SK-N-SH (cell line): ENCODE data around the gene PADI4. TPM values are rescaled to one million over a fixed set of nuclear protein-coding genes. Genes with fewer than 3 reads are reported as not detected.

Experiments used
- CTCF ChIA-PET: fragments of 300-600, 350-600 bp; formaldehyde crosslinking; extraction: SDS; loops from one replicate; lab custom pipeline; 2021; lab: Yijun Ruan, JAX
- POLR2A ChIA-PET: fragments of 350-600 bp; sonication (Branson Sonifier 250); formaldehyde crosslinking; extraction: SDS; loops from one replicate; lab custom pipeline; 2020; ENCODE audit warnings: antibody characterized with exemption, inconsistent platforms; lab: Yijun Ruan, JAX
- DNase-seq: peaks from one replicate; pipeline ENCODE4 v3.0.0; 2012
- H2AFZ ChIP-seq: fragments of 200-600 bp; sonication (generic); 2 replicates; pipeline ENCODE4 v1.8.1; 2016; ENCODE audit warnings: antibody characterized with exemption, mild to moderate bottlenecking, low read depth
- H3F3A ChIP-seq: fragments of 200-600 bp; sonication (generic); replicated peaks from 2 replicates; pipeline ENCODE3; 2016; ENCODE audit warnings: antibody characterized with exemption, mild to moderate bottlenecking; ENCODE audit not compliant: insufficient read depth
- H3K27ac ChIP-seq, 2 experiments: fragments of 200-500 bp in 1 of 2; fragments of 200-600 bp in 1 of 2; sonication (Bioruptor generic) in 1 of 2; sonication (generic), shearing (Covaris generic) in 1 of 2; 2 replicates each; pipeline versions ENCODE4 v1.5.1 to v1.6.1; 2014 to 2016; ENCODE audit warnings: low read depth in 2 of 2, inconsistent platforms in 1 of 2, low read length in 1 of 2, mild to moderate bottlenecking in 1 of 2, mixed read lengths in 1 of 2
- H3K27me3 ChIP-seq: fragments of 200-600 bp; sonication (generic), shearing (Covaris generic); 2 replicates; pipeline ENCODE4 v1.6.1; 2016; ENCODE audit warnings: mixed run types; ENCODE audit not compliant: insufficient read depth
- H3K36me3 ChIP-seq, 2 experiments: fragments of 200-500 bp in 1 of 2; fragments of 200-600 bp in 1 of 2; sonication (Bioruptor generic) in 1 of 2; sonication (generic) in 1 of 2; replicated peaks in 1 of 2; 2 replicates each; pipeline versions ENCODE3 to v1.5.1; 2014 to 2016; ENCODE audit warnings: low read length in 1 of 2, mild to moderate bottlenecking in 1 of 2; ENCODE audit not compliant: insufficient read depth in 2 of 2, control insufficient read depth in 1 of 2
- H3K4me1 ChIP-seq, 2 experiments: fragments of 200-500 bp in 1 of 2; fragments of 200-600 bp in 1 of 2; sonication (Bioruptor generic) in 1 of 2; sonication (generic), shearing (Covaris generic) in 1 of 2; 2 replicates each; pipeline versions ENCODE4 v1.5.1 to v1.6.1; 2014 to 2016; ENCODE audit warnings: low read depth in 1 of 2, low read length in 1 of 2, mixed run types in 1 of 2; ENCODE audit not compliant: insufficient read depth in 2 of 2, control insufficient read depth in 1 of 2
- H3K4me2 ChIP-seq: fragments of 200-600 bp; sonication (generic), shearing (Covaris generic); 2 replicates; pipeline ENCODE4 v1.6.1; 2017; ENCODE audit warnings: mixed run types
- H3K4me3 ChIP-seq, 2 experiments: fragments of 200-500 bp in 1 of 2; fragments of 200-600 bp in 1 of 2; sonication (Bioruptor generic) in 1 of 2; sonication (generic), shearing (Covaris generic) in 1 of 2; 2 replicates each; pipeline versions ENCODE4 v1.5.1 to v1.8.1; 2014 to 2016; ENCODE audit warnings: low read depth in 2 of 2, inconsistent platforms in 1 of 2, low read length in 1 of 2, mild to moderate bottlenecking in 1 of 2, mixed read lengths in 1 of 2, moderate library complexity in 1 of 2
- H3K79me2 ChIP-seq: fragments of 200-600 bp; sonication (generic); 2 replicates; pipeline ENCODE4 v1.8.1; 2017; ENCODE audit warnings: mild to moderate bottlenecking; ENCODE audit not compliant: insufficient read depth
- H3K9ac ChIP-seq: fragments of 200-600 bp; sonication (generic); 2 replicates; pipeline ENCODE4 v1.6.1; 2017; ENCODE audit warnings: mixed run types
- H3K9me2 ChIP-seq: fragments of 200-600 bp; sonication (generic); 2 replicates; pipeline ENCODE4 v1.6.1; 2017; ENCODE audit warnings: mixed run types
- H3K9me3 ChIP-seq: fragments of 200-600 bp; sonication (generic); 2 replicates; pipeline ENCODE4 v1.6.1; 2017; ENCODE audit warnings: mixed run types, mild to moderate bottlenecking, moderate library complexity
- H4K20me1 ChIP-seq: fragments of 200-600 bp; sonication (generic); 2 replicates; pipeline ENCODE4 v1.6.1; 2017; ENCODE audit warnings: mild to moderate bottlenecking, mixed run types; ENCODE audit not compliant: insufficient read depth
- CHD2 ChIP-seq: fragments of 150-350 bp; IDR thresholded peaks from 2 replicates; pipeline ENCODE4 v1.6.1; 2018; ENCODE audit warnings: low read length; ENCODE audit not compliant: partially characterized antibody
- CTCF ChIP-seq: fragments of 200-600 bp; sonication (generic); IDR thresholded peaks from 2 replicates; pipeline ENCODE4 v1.6.1; 2017; ENCODE audit warnings: antibody characterized with exemption, mild to moderate bottlenecking, moderate library complexity
- ELF1 ChIP-seq: IDR thresholded peaks from 2 replicates; pipeline ENCODE4 v1.4.0; 2012
- EZH2phosphoT487 ChIP-seq: fragments of 200-600 bp; sonication (generic); IDR thresholded peaks from 2 replicates; pipeline ENCODE4 v1.6.1; 2017; ENCODE audit warnings: low read depth, mixed run types, mild to moderate bottlenecking, antibody characterized with exemption, moderate library complexity, borderline replicate concordance
- FOSL2 ChIP-seq: IDR thresholded peaks from 2 replicates; pipeline ENCODE4 v1.4.0; 2012; ENCODE audit warnings: low read depth, mild to moderate bottlenecking, moderate library complexity, borderline replicate concordance
- FOXJ3 ChIP-seq: sonication (generic); formaldehyde crosslinking; IDR thresholded peaks from 2 replicates; pipeline ENCODE4 v1.5.1; 2020; ENCODE audit warnings: mild to moderate bottlenecking, missing genetic modification reagents
- FOXM1 ChIP-seq: IDR thresholded peaks from 2 replicates; pipeline ENCODE4 v1.4.0; 2012; ENCODE audit warnings: low read depth, mild to moderate bottlenecking
- GATA2 ChIP-seq: sonication (generic); formaldehyde crosslinking; IDR thresholded peaks from 2 replicates; pipeline ENCODE4 v1.5.0; 2020; ENCODE audit warnings: mild to moderate bottlenecking, missing genetic modification reagents
- JUND ChIP-seq: IDR thresholded peaks from 2 replicates; pipeline ENCODE4 v1.4.0; 2012
- MAX ChIP-seq: IDR thresholded peaks from 2 replicates; pipeline ENCODE4 v1.4.0; 2012; ENCODE audit warnings: low read depth
- MEF2A ChIP-seq: IDR thresholded peaks from 2 replicates; pipeline ENCODE4 v1.4.0; 2012; ENCODE audit warnings: low read depth, borderline replicate concordance
- MXI1 ChIP-seq: IDR thresholded peaks from 2 replicates; pipeline ENCODE4 v1.6.1; 2012; ENCODE audit warnings: mild to moderate bottlenecking, low read depth, low read length, improper control_type of control experiment
- NRF1 ChIP-seq: IDR thresholded peaks from 2 replicates; pipeline ENCODE4 v1.6.1; 2012; ENCODE audit warnings: low read depth, mild to moderate bottlenecking, low read length
- PBX3 ChIP-seq: IDR thresholded peaks from 2 replicates; pipeline ENCODE4; 2012
- RAD21 ChIP-seq: IDR thresholded peaks from 2 replicates; pipeline ENCODE4 v1.6.1; 2012; ENCODE audit warnings: mild to moderate bottlenecking, low read length
- RCOR1 ChIP-seq: fragments of 150-350 bp; IDR thresholded peaks from 2 replicates; pipeline ENCODE4 v1.6.1; 2017; ENCODE audit warnings: antibody characterized with exemption, low read length
- RFX5 ChIP-seq: IDR thresholded peaks from 2 replicates; pipeline ENCODE4 v1.6.1; 2012; ENCODE audit warnings: mild to moderate bottlenecking, improper control_type of control experiment, low read length
- RXRA ChIP-seq: IDR thresholded peaks from 2 replicates; pipeline ENCODE4 v1.4.0; 2012; ENCODE audit warnings: low read depth, mild to moderate bottlenecking, borderline replicate concordance
- SIN3A ChIP-seq: IDR thresholded peaks from 2 replicates; pipeline ENCODE4 v1.6.1; 2012; ENCODE audit warnings: low read depth, mild to moderate bottlenecking, low read length, moderate library complexity, borderline replicate concordance
- TCF12 ChIP-seq: IDR thresholded peaks from 2 replicates; pipeline ENCODE4 v1.4.0; 2012
- USF2 ChIP-seq: fragments of 150-350 bp; IDR thresholded peaks from 2 replicates; pipeline ENCODE4 v1.6.1; 2017; ENCODE audit warnings: antibody characterized with exemption, low read length, low read depth, borderline replicate concordance
- ZBTB33 ChIP-seq: IDR thresholded peaks from 2 replicates; pipeline ENCODE4 v1.4.0; 2012; ENCODE audit warnings: low read depth, borderline replicate concordance
- WGBS: methylation state at CpG from one replicate; pipeline ENCODE4 v1.1.6; 2017; ENCODE audit warnings: low lambda C conversion rate; 5-methylcytosine and 5-hydroxymethylcytosine counted together
- polyA plus RNA-seq, 3 experiments: library from polyadenylated mRNA; depleted of rRNA; stranded (reverse); fragments of >200 nt; gene quantifications; 2 replicates each; pipeline ENCODE4 v1.2.3, GENCODE V29; 2012

The PADI4 gene
- polyA plus RNA-seq, 1 of the 3 experiments (the other 2 are of a cell fraction) = not detected

- WGBS = 88% methylated on average over 2 of the region's 5 CpGs
- DNase-seq = no peak
- H3K27ac ChIP-seq = no peak overlapping the region
- CTCF ChIA-PET = no interaction called here
- H3F3A ChIP-seq = no peaks in the 10 kb centered on the region
- TF ChIP-seq ZBTB33 = no peak
- TF ChIP-seq JUND = no peak
- no peak for TF ChIP-seq ELF1
- no peak for TF ChIP-seq RCOR1
- TF ChIP-seq EZH2phosphoT487 = no peak
- TF ChIP-seq NRF1 = no peak
- no peak for TF ChIP-seq RAD21
- no peak for TF ChIP-seq CHD2
- no peak for TF ChIP-seq SIN3A
- TF ChIP-seq PBX3 = no peak
- TF ChIP-seq USF2 = no peak
- TF ChIP-seq RXRA = no peak
- TF ChIP-seq MXI1 = no peak
- no peak overlapping the region for H2AFZ ChIP-seq
- H3K9ac ChIP-seq = no peak overlapping the region
- no peaks in the 10 kb centered on the region for H3K9me2 ChIP-seq
- no peaks in the 10 kb centered on the region for H3K4me1 ChIP-seq
- no peak overlapping the region for H3K4me3 ChIP-seq
- no peak overlapping the region for H3K4me2 ChIP-seq
- H3K36me3 ChIP-seq = no peaks in the 10 kb centered on the region
- H3K9me3 ChIP-seq = no peaks in the 10 kb centered on the region
- H3K27me3 ChIP-seq = peaks cover 11% of the 10 kb centered on the region; the same call in 1 of the 2 replicates
- no peaks in the 10 kb centered on the region for H4K20me1 ChIP-seq
- no peaks in the 10 kb centered on the region for H3K79me2 ChIP-seq
- POLR2A ChIA-PET = no interaction called here
These were observed 21.4 kb upstream of the PADI4 start for GRCh38 chr1:17286646-17287045.

GRCh38 chr1:17287130-17287776, 20.7 kb upstream of the PADI4 start:
- CTCF ChIA-PET = no interaction called here
- no peaks in the 10 kb centered on the region for H3K79me2 ChIP-seq
- H3K36me3 ChIP-seq = no peaks in the 10 kb centered on the region
- H3K9ac ChIP-seq = no peak overlapping the region
- no peak overlapping the region for H3K4me2 ChIP-seq
- H3K9me3 ChIP-seq = no peaks in the 10 kb centered on the region
- no peaks in the 10 kb centered on the region for H3K9me2 ChIP-seq
- 79% methylated on average over 4 of the region's 5 CpGs for WGBS
- H2AFZ ChIP-seq = no peak overlapping the region
- peaks cover 11% of the 10 kb centered on the region; the same call in 1 of the 2 replicates for H3K27me3 ChIP-seq
- H4K20me1 ChIP-seq = no peaks in the 10 kb centered on the region
- H3F3A ChIP-seq = no peaks in the 10 kb centered on the region
- DNase-seq = no peak
- no peaks in the 10 kb centered on the region for H3K4me1 ChIP-seq
- POLR2A ChIA-PET = no interaction called here
- no peak overlapping the region for H3K4me3 ChIP-seq
- H3K27ac ChIP-seq = no peak overlapping the region
- no peak for TF ChIP-seq MAX
- no peak for TF ChIP-seq EZH2phosphoT487
- TF ChIP-seq ELF1 = no peak
- TF ChIP-seq CTCF = no peak
- TF ChIP-seq FOXM1 = no peak
- TF ChIP-seq USF2 = no peak
- TF ChIP-seq FOXJ3 (CRISPR knock-in tag) = no peak
- no peak for TF ChIP-seq RAD21
- TF ChIP-seq GATA2 (CRISPR knock-in tag) = no peak
- no peak for TF ChIP-seq RFX5
- TF ChIP-seq JUND = 0 out of 2 replicates have a peak, but pooled peaks have one; percentile 11
- peak; percentile 31; the same call in 1 of the 2 replicates for TF ChIP-seq TCF12
- TF ChIP-seq MXI1 = no peak
- TF ChIP-seq MEF2A = no peak
- TF ChIP-seq FOSL2 = peak; percentile 21; the same call in 1 of the 2 replicates
